ENCODE data around the gene ZNF598.
"Not testable (repeated sequence)": the region's sequence is repeated elsewhere in the genome, so short reads cannot be mapped to it uniquely, and the experiment has no call there.

ZNF598 gene

GRCh38 chr16:2035431-2036199, 26.0 kb upstream of the ZNF598 start:
- H2AFZ ChIP-seq (ENCODE audit: low read depth) = no peak overlapping the region
- no peak overlapping the region for H3K4me3 ChIP-seq (IDR thresholded peaks at IDR 0.05; ENCODE audit: insufficient read depth, low read depth, low read length)
- H3K36me3 ChIP-seq (ENCODE audit: insufficient read depth) = no peaks in the 10 kb centered on the region
- H3K9ac ChIP-seq = no peak overlapping the region
- no peaks in the 10 kb centered on the region for H3K27me3 ChIP-seq (ENCODE audit: insufficient read depth, low read depth)
- H3K27ac ChIP-seq = no peak overlapping the region
- TF ChIP-seq, protein P1, sequence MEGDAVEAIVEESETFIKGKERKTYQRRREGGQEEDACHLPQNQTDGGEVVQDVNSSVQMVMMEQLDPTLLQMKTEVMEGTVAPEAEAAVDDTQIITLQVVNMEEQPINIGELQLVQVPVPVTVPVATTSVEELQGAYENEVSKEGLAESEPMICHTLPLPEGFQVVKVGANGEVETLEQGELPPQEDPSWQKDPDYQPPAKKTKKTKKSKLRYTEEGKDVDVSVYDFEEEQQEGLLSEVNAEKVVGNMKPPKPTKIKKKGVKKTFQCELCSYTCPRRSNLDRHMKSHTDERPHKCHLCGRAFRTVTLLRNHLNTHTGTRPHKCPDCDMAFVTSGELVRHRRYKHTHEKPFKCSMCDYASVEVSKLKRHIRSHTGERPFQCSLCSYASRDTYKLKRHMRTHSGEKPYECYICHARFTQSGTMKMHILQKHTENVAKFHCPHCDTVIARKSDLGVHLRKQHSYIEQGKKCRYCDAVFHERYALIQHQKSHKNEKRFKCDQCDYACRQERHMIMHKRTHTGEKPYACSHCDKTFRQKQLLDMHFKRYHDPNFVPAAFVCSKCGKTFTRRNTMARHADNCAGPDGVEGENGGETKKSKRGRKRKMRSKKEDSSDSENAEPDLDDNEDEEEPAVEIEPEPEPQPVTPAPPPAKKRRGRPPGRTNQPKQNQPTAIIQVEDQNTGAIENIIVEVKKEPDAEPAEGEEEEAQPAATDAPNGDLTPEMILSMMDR (conservative IDR thresholded peaks at IDR 0.05; ENCODE audit: low read depth, low read length) = no peak
- H3K4me2 ChIP-seq = no peak overlapping the region
- no peaks in the 10 kb centered on the region for H4K20me1 ChIP-seq (ENCODE audit: insufficient read depth)
- H3K79me2 ChIP-seq (ENCODE audit: insufficient read depth, low read depth) = no peaks in the 10 kb centered on the region
- H3K4me1 ChIP-seq (ENCODE audit: low read depth, poor library complexity, severe bottlenecking) = peaks cover 14% of the 10 kb centered on the region

DNA sequence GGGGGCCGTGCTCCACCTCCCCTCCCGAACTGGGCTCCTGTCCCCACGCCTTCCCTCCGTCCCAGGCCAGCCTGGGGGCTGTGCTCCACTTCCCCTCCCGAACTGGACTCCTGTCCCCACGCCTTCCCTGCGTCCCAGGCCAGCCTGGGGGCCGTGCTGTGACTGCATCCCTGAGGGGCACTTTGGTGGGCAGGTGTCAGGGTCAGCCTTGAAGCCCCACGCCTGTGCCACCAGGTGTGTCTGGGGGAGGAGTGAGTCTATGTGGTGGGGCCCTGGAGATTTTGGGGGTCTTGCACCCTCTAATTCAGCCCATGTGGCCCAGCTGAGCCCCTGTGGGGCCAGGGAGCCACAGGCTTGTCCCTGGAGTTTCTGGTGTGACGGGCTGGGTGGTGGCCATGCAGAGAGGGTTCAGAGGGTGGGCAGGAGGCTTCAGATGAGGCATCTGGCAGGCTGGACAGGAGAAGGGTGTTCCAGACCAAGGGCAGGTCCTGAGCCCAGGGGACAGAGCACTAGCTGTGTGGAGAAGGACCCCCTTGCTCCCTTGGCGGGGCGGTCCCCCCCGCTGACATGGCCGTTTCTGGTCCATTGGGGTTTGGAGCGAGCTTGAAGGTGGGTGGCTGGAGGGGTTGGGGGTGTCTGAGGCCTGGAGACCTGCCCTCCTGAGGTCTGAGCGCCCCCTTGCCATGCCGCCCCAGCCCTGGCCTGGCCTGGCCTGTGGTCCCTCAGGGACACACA, 25.2 kb upstream of the ZNF598 start:
- no peak overlapping the region for H3K9ac ChIP-seq
- H3K27ac ChIP-seq = no peak overlapping the region
- H3K27me3 ChIP-seq (ENCODE audit: insufficient read depth, low read depth) = no peaks in the 10 kb centered on the region

DNA sequence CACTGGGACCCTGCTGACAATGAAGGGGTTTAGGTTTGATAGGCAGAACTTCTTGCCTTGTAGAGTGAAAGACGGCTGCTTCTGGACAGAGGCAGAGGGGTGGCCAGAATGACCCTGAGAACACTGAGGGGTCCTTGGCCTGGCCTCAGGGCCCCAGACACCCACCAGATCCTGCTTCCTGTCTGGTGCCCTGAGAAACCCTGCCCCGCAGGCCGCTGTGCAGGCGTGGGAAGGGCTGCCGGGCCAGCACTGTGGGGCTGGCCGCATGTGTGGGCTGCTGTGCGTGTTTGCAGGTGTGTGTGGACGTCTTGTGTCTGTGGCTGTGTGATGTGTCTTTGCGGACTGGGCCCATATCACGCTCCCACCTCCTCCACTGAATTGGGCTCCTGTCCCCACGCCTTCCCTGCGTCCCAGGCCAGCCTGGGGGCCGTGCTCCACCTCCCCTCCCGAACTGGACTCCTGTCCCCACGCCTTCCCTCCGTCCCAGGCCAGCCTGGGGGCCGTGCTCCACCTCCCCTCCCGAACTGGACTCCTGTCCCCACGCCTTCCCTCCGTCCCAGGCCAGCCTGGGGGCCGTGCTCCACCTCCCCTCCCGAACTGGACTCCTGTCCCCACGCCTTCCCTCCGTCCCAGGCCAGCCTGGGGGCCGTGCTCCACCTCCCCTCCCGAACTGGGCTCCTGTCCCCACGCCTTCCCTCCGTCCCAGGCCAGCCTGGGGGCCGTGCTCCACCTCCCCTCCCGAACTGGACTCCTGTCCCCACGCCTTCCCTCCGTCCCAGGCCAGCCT, 24.5 kb upstream of the ZNF598 start:
- H3K4me2 ChIP-seq; H3K9ac ChIP-seq; H3K27ac ChIP-seq; H3K79me2 ChIP-seq (ENCODE audit: insufficient read depth, low read depth); H2AFZ ChIP-seq (ENCODE audit: low read depth); H3K36me3 ChIP-seq (ENCODE audit: insufficient read depth); H3K4me3 ChIP-seq (IDR thresholded peaks at IDR 0.05; ENCODE audit: insufficient read depth, low read depth, low read length); H3K27me3 ChIP-seq (ENCODE audit: insufficient read depth, low read depth); H4K20me1 ChIP-seq (ENCODE audit: insufficient read depth): not testable (repeated sequence)
- peaks cover 14% of the 10 kb centered on the region for H3K4me1 ChIP-seq (ENCODE audit: low read depth, poor library complexity, severe bottlenecking)

More for the DNA sequence above, 25.2 kb upstream of the ZNF598 start:
- TF ChIP-seq, protein P1 (conservative IDR thresholded peaks at IDR 0.05; ENCODE audit: low read depth, low read length) = no peak
- Histone ChIP-seq H4K20me1 (ENCODE audit: insufficient read depth) (no peaks in the 10 kb centered on the region), H2AFZ (ENCODE audit: low read depth) (no peak overlapping the region), H3K4me3 (IDR thresholded peaks at IDR 0.05; ENCODE audit: insufficient read depth, low read depth, low read length) (no peak overlapping the region), H3K4me2 (no peak overlapping the region), H3K79me2 (ENCODE audit: insufficient read depth, low read depth) (no peaks in the 10 kb centered on the region), H3K4me1 (ENCODE audit: low read depth, poor library complexity, severe bottlenecking) (peaks cover 14% of the 10 kb centered on the region), H3K36me3 (ENCODE audit: insufficient read depth) (no peaks in the 10 kb centered on the region)

- no peak overlapping the region for H3K4me2 ChIP-seq
Measured at GRCh38 chr16:2033057-2033908, 23.7 kb upstream of the ZNF598 start.

More at GRCh38 chr16:2033057-2033908, 23.7 kb upstream of the ZNF598 start:
- Histone ChIP-seq H3K4me3 (IDR thresholded peaks at IDR 0.05; ENCODE audit: insufficient read depth, low read depth, low read length) (no peak overlapping the region), H3K36me3 (ENCODE audit: insufficient read depth) (no peaks in the 10 kb centered on the region), H3K4me1 (ENCODE audit: low read depth, poor library complexity, severe bottlenecking) (peaks cover 14% of the 10 kb centered on the region), H3K79me2 (ENCODE audit: insufficient read depth, low read depth) (no peaks in the 10 kb centered on the region), H3K9ac (no peak overlapping the region), H2AFZ (ENCODE audit: low read depth) (no peak overlapping the region), H3K27ac (no peak overlapping the region), H3K27me3 (ENCODE audit: insufficient read depth, low read depth) (no peaks in the 10 kb centered on the region), H4K20me1 (ENCODE audit: insufficient read depth) (no peaks in the 10 kb centered on the region)
- TF ChIP-seq, protein P1 (conservative IDR thresholded peaks at IDR 0.05; ENCODE audit: low read depth, low read length) = no peak
